BJ (cell line): Measurements from ENCODE around the gene RAB2B. TPM values are rescaled to one million over a fixed set of nuclear protein-coding genes. Genes with fewer than 3 reads are reported as not detected.

Experiments used
- CTCF ChIA-PET: fragments of 350-600 bp; formaldehyde crosslinking; extraction: SDS; loops from one replicate; lab custom pipeline; 2021; ENCODE audit warnings: antibody characterized with exemption, inconsistent platforms; lab: Yijun Ruan, JAX
- POLR2A ChIA-PET: fragments of 300-600 bp; sonication (Branson Sonifier 250); formaldehyde crosslinking; extraction: SDS; loops from one replicate; lab custom pipeline; 2021; ENCODE audit warnings: antibody characterized with exemption; lab: Charles Lee
- DNase-seq: peaks from one replicate; pipeline ENCODE4 v3.0.0-alpha.2; 2011; ENCODE audit warnings: low read depth
- H3K27me3 ChIP-seq: 2 replicates; pipeline ENCODE4 v1.6.0; 2011; ENCODE audit warnings: low read length; ENCODE audit not compliant: control insufficient read depth, insufficient read depth
- H3K36me3 ChIP-seq: 2 replicates; pipeline ENCODE4 v1.5.1; 2011; ENCODE audit warnings: low read length; ENCODE audit not compliant: control insufficient read depth, insufficient read depth
- H3K4me3 ChIP-seq: 2 replicates; pipeline ENCODE4 v1.5.1; 2011; ENCODE audit warnings: low read depth, mild to moderate bottlenecking, control low read depth, low read length
- polyA plus RNA-seq: library from polyadenylated mRNA; depleted of rRNA; stranded (reverse); fragments of >200 nt; gene quantifications from 2 replicates; pipeline ENCODE4 v1.2.3, GENCODE V29; 2011
- TF ChIP-seq, protein P1 (sequence below): IDR thresholded peaks from 2 replicates; pipeline ENCODE4 v1.5.1; 2011; ENCODE audit warnings: low read depth, mild to moderate bottlenecking, control low read depth, inconsistent platforms, low read length, moderate library complexity; ENCODE audit not compliant: insufficient read depth

Gene RAB2B
- polyA plus RNA-seq, 1 experiment, result 20.3 TPM

- no peak for DNase-seq
- Histone ChIP-seq H3K36me3 (peaks cover 4% of the 10 kb centered on the region; the same call in 1 of the 2 replicates), H3K4me3 (no peak overlapping the region), H3K27me3 (no peaks in the 10 kb centered on the region)
- ChIA-PET POLR2A (no interaction called here), CTCF (interaction anchor here (1.1 to 1.7 kb wide), 2 partner anchors 10 to 30 kb away, joined by 3 to 7 read pairs; partner anchors contain the start of gene TOX4)
- TF ChIP-seq, protein P1, sequence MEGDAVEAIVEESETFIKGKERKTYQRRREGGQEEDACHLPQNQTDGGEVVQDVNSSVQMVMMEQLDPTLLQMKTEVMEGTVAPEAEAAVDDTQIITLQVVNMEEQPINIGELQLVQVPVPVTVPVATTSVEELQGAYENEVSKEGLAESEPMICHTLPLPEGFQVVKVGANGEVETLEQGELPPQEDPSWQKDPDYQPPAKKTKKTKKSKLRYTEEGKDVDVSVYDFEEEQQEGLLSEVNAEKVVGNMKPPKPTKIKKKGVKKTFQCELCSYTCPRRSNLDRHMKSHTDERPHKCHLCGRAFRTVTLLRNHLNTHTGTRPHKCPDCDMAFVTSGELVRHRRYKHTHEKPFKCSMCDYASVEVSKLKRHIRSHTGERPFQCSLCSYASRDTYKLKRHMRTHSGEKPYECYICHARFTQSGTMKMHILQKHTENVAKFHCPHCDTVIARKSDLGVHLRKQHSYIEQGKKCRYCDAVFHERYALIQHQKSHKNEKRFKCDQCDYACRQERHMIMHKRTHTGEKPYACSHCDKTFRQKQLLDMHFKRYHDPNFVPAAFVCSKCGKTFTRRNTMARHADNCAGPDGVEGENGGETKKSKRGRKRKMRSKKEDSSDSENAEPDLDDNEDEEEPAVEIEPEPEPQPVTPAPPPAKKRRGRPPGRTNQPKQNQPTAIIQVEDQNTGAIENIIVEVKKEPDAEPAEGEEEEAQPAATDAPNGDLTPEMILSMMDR, result no peak
Measured at GRCh38 chr14:21467616-21468015, 9.1 kb downstream of the RAB2B start.

DNA sequence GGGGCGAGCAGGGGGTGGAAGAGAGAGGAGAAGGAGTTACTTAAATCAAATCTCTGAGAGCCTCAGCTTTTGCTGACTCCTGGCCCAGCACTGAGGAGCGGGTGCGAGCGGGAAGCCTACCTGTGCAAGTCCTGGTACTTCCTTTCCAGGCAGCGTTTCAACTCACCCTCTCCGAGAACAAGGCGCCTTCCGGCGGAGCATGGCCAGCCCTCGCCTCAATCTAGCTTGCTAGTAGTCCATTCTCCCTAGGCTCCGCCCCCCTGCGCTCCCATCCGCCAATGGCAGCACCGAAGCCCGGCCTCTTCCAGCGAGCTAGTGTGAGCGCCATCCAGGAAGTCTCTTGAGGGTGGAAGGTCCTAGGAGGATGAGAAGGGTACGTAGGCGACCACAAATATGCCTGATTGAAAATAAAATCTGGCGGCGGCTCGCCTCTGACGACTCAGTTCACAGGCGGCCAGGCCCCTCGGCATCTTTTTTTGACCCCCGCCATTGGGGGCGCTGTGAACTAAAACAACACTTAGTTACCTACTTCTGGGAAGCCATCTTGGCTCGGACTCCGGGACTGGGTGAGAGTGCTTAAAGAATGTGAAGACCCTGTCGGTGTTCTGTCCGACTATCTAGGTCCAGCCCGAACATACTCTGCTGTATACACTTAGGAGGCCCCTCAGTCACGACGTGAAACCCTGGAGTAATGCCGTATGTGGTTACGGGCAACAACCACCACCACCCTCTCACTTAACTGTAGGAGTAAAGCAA lies 20.7 kb downstream of the RAB2B start, which contains the start of gene CHD8:
Gene CHD8 (minus strand): TSS at position 212 of the 756 bp plus-strand sequence. CDS start 24,480 bp downstream, outside the sequence.
- CTCF ChIA-PET, result interaction anchor here (0.5 to 3.5 kb wide), 17 partner anchors 8 to 105 kb away, joined by 3 to 14 read pairs (median 5); partner anchors contain the start of gene TOX4

DNA sequence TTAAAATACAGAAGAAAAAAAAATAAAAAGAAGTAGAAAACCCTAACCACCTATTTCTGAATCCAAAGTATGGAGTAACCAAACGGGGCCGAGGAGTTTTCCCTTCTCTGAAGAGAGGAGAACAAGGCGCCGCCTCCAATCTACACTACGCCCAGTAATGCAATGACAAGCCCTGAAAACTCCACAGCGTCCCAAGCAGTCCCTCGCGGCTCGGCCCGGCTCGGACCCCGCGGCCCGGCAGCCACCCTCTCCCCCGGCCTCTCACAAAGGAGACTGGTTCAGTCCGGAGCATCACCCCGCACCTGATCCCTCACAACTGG lies 21.2 kb downstream of the RAB2B start:
- CTCF ChIA-PET, result interaction anchor here (0.5 to 3.5 kb wide), 15 partner anchors 9 to 105 kb away, joined by 3 to 14 read pairs (median 5); partner anchors contain the start of gene TOX4
- TF ChIP-seq, protein P1, result no peak
- 0 out of 2 replicates have a peak, but pooled peaks cover 1% of the 10 kb centered on the region for H3K36me3 ChIP-seq
- DNase-seq, result no peak
- POLR2A ChIA-PET, result interaction anchor here (0.6 kb wide), 1 partner anchor 18 kb away, joined by 5 read pairs; no protein-coding TSS in a partner anchor
- H3K4me3 ChIP-seq, result peak overlapping the region; percentile 75
- H3K27me3 ChIP-seq, result no peaks in the 10 kb centered on the region

More for the DNA sequence above, 20.7 kb downstream of the RAB2B start, which contains the start of gene CHD8:
- POLR2A ChIA-PET, result interaction anchor here (0.6 kb wide), 2 partner anchors 15 to 19 kb away, joined by 4 to 5 read pairs; no protein-coding TSS in a partner anchor
- TF ChIP-seq, protein P1, result peak; percentile 70
- DNase-seq, result peak; percentile 99
- Histone ChIP-seq H3K36me3 (0 out of 2 replicates have a peak, but pooled peaks cover 1% of the 10 kb centered on the region), H3K4me3 (peak within 1 kb of the TSS; percentile 75), H3K27me3 (no peaks in the 10 kb centered on the region)

DNA sequence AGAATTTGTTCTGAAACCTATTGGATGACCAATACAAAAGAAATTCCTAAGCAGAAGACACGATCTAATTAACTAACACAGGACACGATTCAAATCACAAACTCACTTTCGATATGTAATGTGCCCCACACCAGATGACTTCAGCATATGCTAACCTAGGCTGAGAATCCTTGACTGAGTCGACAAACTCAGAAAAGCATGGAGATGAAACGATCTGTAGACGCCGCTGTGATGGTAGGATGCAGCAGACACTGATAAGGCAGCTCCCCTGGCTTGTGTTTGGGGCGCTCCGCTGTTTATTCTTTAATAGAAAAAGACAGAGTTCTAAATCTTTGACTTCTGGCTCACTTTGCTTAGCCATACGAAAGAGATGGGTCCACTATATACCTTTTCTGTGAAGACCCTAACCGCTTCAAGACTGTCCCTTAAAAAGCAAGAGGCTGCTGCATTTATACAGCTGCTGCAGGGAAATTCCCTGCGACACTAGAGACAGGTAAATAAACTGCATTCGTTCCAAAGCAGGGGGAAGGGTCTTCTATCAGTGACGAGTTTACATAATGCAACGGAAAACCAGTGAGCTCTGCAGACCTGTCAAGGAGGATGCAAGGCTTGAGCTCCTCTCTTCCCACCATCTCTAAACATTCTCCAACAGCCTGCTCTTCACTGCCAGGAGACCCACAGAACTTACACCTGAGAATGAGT lies 21.8 kb downstream of the RAB2B start:
- CTCF ChIA-PET, result interaction anchor here (0.6 to 3.5 kb wide), 6 partner anchors 11 to 103 kb away, joined by 3 to 12 read pairs (median 6); partner anchors contain the start of gene TOX4
- Histone ChIP-seq H3K36me3 (0 out of 2 replicates have a peak, but pooled peaks cover under 1% of the 10 kb centered on the region), H3K4me3 (peak overlapping the region; percentile 75), H3K27me3 (no peaks in the 10 kb centered on the region)
- POLR2A ChIA-PET, result no interaction called here
- DNase-seq, result no peak
- TF ChIP-seq, protein P1, result no peak
